HepG2 (cell line): Measurements from ENCODE around the gene PDZRN4. TPM values are rescaled to one million over a fixed set of nuclear protein-coding genes. Genes with fewer than 3 reads are reported as not detected.

Source experiments
- ATAC-seq: fragments of 200-7000 bp; cut with Tn5 transposase; 3 replicates; pipeline ENCODE4 v1.9.1; 2020; ENCODE audit warnings: mild to moderate bottlenecking, moderate library complexity
- BruUV-seq: library from RNA; stranded (reverse); fragments of 400-500 nt; replicated peaks from 2 replicates; lab custom pipeline; 2021; lab: Mats Ljungman, UMichigan
- CTCF ChIA-PET: fragments of 300-600 bp; formaldehyde crosslinking; extraction: SDS; loops from one replicate; lab custom pipeline; 2021; ENCODE audit warnings: low total read pairs, inconsistent platforms, low intra/inter-chr PET ratio; lab: Yijun Ruan, JAX
- POLR2A ChIA-PET: fragments of 350-600 bp; sonication (Branson Sonifier 250); formaldehyde crosslinking; loops from one replicate; lab custom pipeline; 2020; ENCODE audit warnings: antibody characterized with exemption, inconsistent platforms; lab: Yijun Ruan, JAX
- DNase-seq: peaks from one replicate; pipeline ENCODE4 v3.0.0-alpha.2; 2015; ENCODE audit warnings: low spot score
- FAIRE-seq: peaks from 3 replicates; lab custom pipeline; 2011; peaks lifted over from hg19 to GRCh38; lab: Jason Lieb, UNC
- H2AFZ ChIP-seq: one replicate; pipeline ENCODE4 v1.6.1; 2011; ENCODE audit warnings: low read length, inconsistent platforms
- H3K27ac ChIP-seq: fragments of 300-600 bp; 3 replicates; pipeline ENCODE4 v1.8.0; 2011; ENCODE audit warnings: mixed run types, mild to moderate bottlenecking, mixed read lengths, low read length, inconsistent platforms; ENCODE audit not compliant: insufficient read depth; ENCODE audit errors: extremely low read length
- H3K27me3 ChIP-seq, 2 experiments: fragments of 200-600 bp in 1 of 2; 2 replicates in 1 of 2; 3 replicates in 1 of 2; pipeline versions ENCODE4 v1.6.0 to v1.8.0; 2011; ENCODE audit warnings: low read length in 2 of 2, mild to moderate bottlenecking in 2 of 2, moderate library complexity in 2 of 2, inconsistent platforms in 1 of 2; ENCODE audit not compliant: insufficient read depth in 2 of 2, control insufficient read depth in 1 of 2
- H3K36me3 ChIP-seq, 2 experiments: fragments of 200-600 bp in 1 of 2; replicated peaks in 1 of 2; 2 replicates in 1 of 2; 3 replicates in 1 of 2; pipeline versions ENCODE4 v1.5.1 to v1.8.0; 2011; ENCODE audit warnings: low read length in 2 of 2, inconsistent platforms in 1 of 2; ENCODE audit not compliant: insufficient read depth in 2 of 2, control insufficient read depth in 1 of 2
- H3K4me1 ChIP-seq: 2 replicates; pipeline ENCODE4 v1.5.1; 2012; ENCODE audit warnings: low read length, inconsistent platforms; ENCODE audit not compliant: insufficient read depth
- H3K4me2 ChIP-seq: 2 replicates; pipeline ENCODE4 v1.6.0; 2011; ENCODE audit warnings: low read depth, low read length, inconsistent platforms
- H3K4me3 ChIP-seq, 3 experiments: fragments of 200-600 bp in 1 of 3; sonication (generic), shearing (Covaris generic) in 1 of 3; replicated peaks in 1 of 3; 2 replicates each; pipeline ENCODE4 v1.5.1; 2011 to 2016; ENCODE audit warnings: low read length in 3 of 3, inconsistent platforms in 2 of 3, low read depth in 2 of 3, mild to moderate bottlenecking in 2 of 3, control low read depth in 1 of 3, mixed read lengths in 1 of 3; ENCODE audit not compliant: insufficient read depth in 1 of 3
- H3K79me2 ChIP-seq: one replicate; pipeline ENCODE4 v1.6.1; 2011; ENCODE audit warnings: low read length, inconsistent platforms; ENCODE audit not compliant: insufficient read depth
- H3K9ac ChIP-seq: 2 replicates; pipeline ENCODE4 v1.6.0; 2011; ENCODE audit warnings: mild to moderate bottlenecking, low read depth, low read length, inconsistent platforms; ENCODE audit not compliant: insufficient read depth
- H3K9me3 ChIP-seq: 2 replicates; pipeline ENCODE4 v1.5.1; 2012; ENCODE audit warnings: mild to moderate bottlenecking, low read length
- H4K20me1 ChIP-seq: 2 replicates; pipeline ENCODE4 v1.6.0; 2011; ENCODE audit warnings: inconsistent platforms, mild to moderate bottlenecking, low read length, moderate library complexity; ENCODE audit not compliant: insufficient read depth
- EHMT2 ChIP-seq: fragments of 200-600 bp; sonication (generic); IDR thresholded peaks from 2 replicates; pipeline ENCODE4 v1.7.0; 2017; ENCODE audit warnings: antibody characterized with exemption, low read depth, low read length, borderline replicate concordance
- GATAD2A ChIP-seq: IDR thresholded peaks from 2 replicates; pipeline ENCODE4 v1.6.1; 2016
- MIXL1 ChIP-seq: IDR thresholded peaks from 2 replicates; pipeline ENCODE4 v1.6.1; 2016
- MZF1 ChIP-seq: sonication (generic); formaldehyde crosslinking; IDR thresholded peaks from 2 replicates; pipeline ENCODE4 v1.8.1; 2023; ENCODE audit warnings: mild to moderate bottlenecking, missing genetic modification reagents, borderline replicate concordance
- NFE2 ChIP-seq: sonication (generic); formaldehyde crosslinking; IDR thresholded peaks from 2 replicates; pipeline ENCODE4 v1.4.0; 2020; ENCODE audit warnings: missing genetic modification reagents
- NFE2L2 ChIP-seq: fragments of 150-350 bp; IDR thresholded peaks from 2 replicates; pipeline ENCODE4 v1.6.1; 2014; ENCODE audit warnings: low read length
- RFX1 ChIP-seq: fragments of 450-650 bp; IDR thresholded peaks from 2 replicates; pipeline ENCODE4 v1.6.1; 2017
- SNAPC2 ChIP-seq: sonication (generic); formaldehyde crosslinking; IDR thresholded peaks from 2 replicates; pipeline ENCODE4 v1.8.1; 2022; ENCODE audit warnings: mild to moderate bottlenecking, missing genetic modification reagents
- SNAPC5 ChIP-seq: sonication (generic); formaldehyde crosslinking; IDR thresholded peaks from 2 replicates; pipeline ENCODE4 v1.8.1; 2023; ENCODE audit warnings: mild to moderate bottlenecking, missing genetic modification reagents, borderline replicate concordance
- ZNF589 ChIP-seq: sonication (generic); formaldehyde crosslinking; conservative IDR thresholded peaks from 2 replicates; pipeline ENCODE4 v1.8.0; 2022; ENCODE audit warnings: mild to moderate bottlenecking, moderate library complexity, missing genetic modification reagents
- ZNF615 ChIP-seq: sonication (generic); formaldehyde crosslinking; IDR thresholded peaks from 2 replicates; pipeline ENCODE4 v1.5.0; 2020; ENCODE audit warnings: mild to moderate bottlenecking, missing genetic modification reagents, borderline replicate concordance
- ZNF768 ChIP-seq: sonication (generic); formaldehyde crosslinking; IDR thresholded peaks from 2 replicates; pipeline ENCODE4 v1.4.0; 2020; ENCODE audit warnings: missing genetic modification reagents
- WGBS: methylation state at CpG from one replicate; pipeline ENCODE4 v1.1.6; 2017; ENCODE audit warnings: low lambda C conversion rate; 5-methylcytosine and 5-hydroxymethylcytosine counted together
- in situ Hi-C: cut with HindIII; loops from 2 replicates; pipeline ENCODE4 v1.10.0; 2017; ENCODE audit warnings: low pct_unique_long_range_greater_than_20kb; ENCODE audit not compliant: extremely low pct_ligation_motif_present
- intact Hi-C: fragments of 100-400 bp; cut with micrococcal nuclease; formaldehyde crosslinking; loops from one replicate; pipeline ENCODE4 v1.10.0; 2022; ENCODE audit not compliant: unreplicated experiment
- polyA plus RNA-seq, 8 experiments: library from polyadenylated mRNA; depleted of rRNA in 3 of 8; stranded (reverse) in 7 of 8; unstranded in 1 of 8; fragments of >200 nt; fragmentation: Illumina TruSeq in 4 of 8; extraction: Trizol in 4 of 8; gene quantifications; 2 replicates each; pipeline versions ENCODE4 v1.2.1 to v1.2.3, GENCODE V29; 2011 to 2016; ENCODE audit warnings: low read depth in 4 of 8, missing spikeins in 1 of 8, mixed read lengths in 1 of 8; ENCODE audit not compliant: insufficient read depth in 1 of 8
- total RNA-seq, 5 experiments: library from RNA; depleted of rRNA; stranded (reverse); fragments of >200 nt; fragmentation: Illumina TruSeq; extraction: Trizol; gene quantifications; 2 replicates each; pipeline ENCODE4 v1.2.3, GENCODE V29; 2016; ENCODE audit warnings: low read depth in 1 of 5

The PDZRN4 gene
- total and polyA plus RNA-seq, 2 of the 13 experiments (the other 11 are each of a cell fraction or from before 2014, with no cell fraction given), result not detected

- Histone ChIP-seq H3K79me2 (no peaks in the 10 kb centered on the region), H3K4me1 (no peaks in the 10 kb centered on the region), H4K20me1 (no peaks in the 10 kb centered on the region), H3K4me2 (no peak overlapping the region), H3K27me3 (no peaks in the 10 kb centered on the region), H2AFZ (no peak overlapping the region), H3K36me3 (no peaks in the 10 kb centered on the region), H3K9ac (no peak overlapping the region), H3K4me3 (no peak overlapping the region), H3K9me3 (no peaks in the 10 kb centered on the region), H3K27ac (no peak overlapping the region)
- ChIA-PET POLR2A (no interaction called here), CTCF (no interaction called here)
- BruUV-seq, result no TSS peak
- FAIRE-seq (no peak), ATAC-seq (no peak), DNase-seq (no peak)
- 0% methylated on average over 1 of the region's 1 CpG for WGBS
- TF ChIP-seq GATAD2A (CRISPR knock-in tag) (no peak), MZF1 (CRISPR knock-in tag) (no peak), EHMT2 (no peak), ZNF589 (no peak), SNAPC5 (CRISPR knock-in tag) (no peak)
- in situ Hi-C loops, result no loop called here
- intact Hi-C loops, result no loop called here
Measured at GRCh38 chr12:41206298-41206697, 18.2 kb downstream of the PDZRN4 start.

- intact Hi-C loops, result no loop called here
- 0% methylated on average over 3 of the region's 3 CpGs for WGBS
- ChIA-PET POLR2A (no interaction called here), CTCF (no interaction called here)
- no peaks in the 10 kb centered on the region for H3K27me3 ChIP-seq
- no peak for TF ChIP-seq ZNF768 (CRISPR knock-in tag)
- TF ChIP-seq MIXL1 (CRISPR knock-in tag), result no peak
- no peak for TF ChIP-seq SNAPC2 (CRISPR knock-in tag)
- no peak for TF ChIP-seq NFE2 (CRISPR knock-in tag)
- no peak for TF ChIP-seq ZNF615 (CRISPR knock-in tag)
- TF ChIP-seq RFX1, result no peak
- no peak for TF ChIP-seq NFE2L2
- in situ Hi-C loops, result no loop called here
- no peaks in the 10 kb centered on the region for H3K79me2 ChIP-seq
- ATAC-seq (no peak), DNase-seq (no peak), FAIRE-seq (no peak)
- no peak overlapping the region for H3K4me2 ChIP-seq
- BruUV-seq, result no TSS peak
- H2AFZ ChIP-seq, result no peak overlapping the region
- H4K20me1 ChIP-seq, result no peaks in the 10 kb centered on the region
- no peak overlapping the region for H3K9ac ChIP-seq
- H3K36me3 ChIP-seq, result no peaks in the 10 kb centered on the region
- H3K4me3 ChIP-seq, result no peak overlapping the region
- H3K4me1 ChIP-seq, result no peaks in the 10 kb centered on the region
- H3K27ac ChIP-seq, result no peak overlapping the region
- H3K9me3 ChIP-seq, result no peaks in the 10 kb centered on the region
Measured at GRCh38 chr12:41211448-41211847, 23.3 kb downstream of the PDZRN4 start.
